Mesenchymal stem cell (in vitro differentiated cells and primary cell): ENCODE measurements around the gene SERPINC1.

Experiments used
- DNase-seq: peaks from one replicate; pipeline ENCODE4 v3.0.0-alpha.2; 2013
- H2AFZ ChIP-seq: one replicate; pipeline ENCODE4 v1.6.1; 2013; ENCODE audit warnings: low read depth, mild to moderate bottlenecking, control low read depth, inconsistent platforms, low read length, moderate library complexity
- H2AK5ac ChIP-seq: 2 replicates; pipeline ENCODE4 v1.6.1; 2013; ENCODE audit warnings: low read length, moderate library complexity, mild to moderate bottlenecking, inconsistent platforms; ENCODE audit not compliant: severe bottlenecking
- H2BK120ac ChIP-seq: one replicate; pipeline ENCODE4 v1.6.1; 2013; ENCODE audit warnings: low read depth, mild to moderate bottlenecking, inconsistent platforms, low read length, moderate library complexity
- H2BK12ac ChIP-seq, 2 experiments: one replicate each; pipeline ENCODE4 v1.6.1; 2013; ENCODE audit warnings: inconsistent platforms in 2 of 2, low read length in 2 of 2, mild to moderate bottlenecking in 2 of 2, moderate library complexity in 2 of 2, control low read depth in 1 of 2
- H2BK15ac ChIP-seq: one replicate; pipeline ENCODE4 v1.6.1; 2013; ENCODE audit warnings: mild to moderate bottlenecking, low read depth, inconsistent platforms; ENCODE audit not compliant: poor library complexity, severe bottlenecking
- H2BK5ac ChIP-seq: 2 replicates; pipeline ENCODE4 v1.6.1; 2013; ENCODE audit warnings: low read depth, mild to moderate bottlenecking, low read length, control low read depth, inconsistent platforms; ENCODE audit not compliant: poor library complexity, severe bottlenecking
- H3K14ac ChIP-seq, 2 experiments: one replicate each; pipeline ENCODE4 v1.6.1; 2013; ENCODE audit warnings: inconsistent platforms in 2 of 2, low read length in 2 of 2, control low read depth in 1 of 2, mild to moderate bottlenecking in 1 of 2, moderate library complexity in 1 of 2
- H3K18ac ChIP-seq, 2 experiments: one replicate each; pipeline ENCODE4 v1.6.1; 2013; ENCODE audit warnings: inconsistent platforms in 2 of 2, low read length in 2 of 2, control low read depth in 1 of 2, low read depth in 1 of 2, mild to moderate bottlenecking in 1 of 2
- H3K23ac ChIP-seq, 2 experiments: one replicate each; pipeline ENCODE4 v1.6.1; 2013; ENCODE audit warnings: inconsistent platforms in 2 of 2, low read length in 2 of 2, mild to moderate bottlenecking in 2 of 2, moderate library complexity in 2 of 2, control low read depth in 1 of 2
- H3K27ac ChIP-seq: 2 replicates; pipeline ENCODE4 v1.5.1; 2013; ENCODE audit warnings: mild to moderate bottlenecking, moderate library complexity, low read length, control low read depth, inconsistent platforms; ENCODE audit not compliant: poor library complexity, severe bottlenecking
- H3K27me3 ChIP-seq, 2 experiments: 2 replicates each; pipeline versions ENCODE4 v1.6.1 to v1.7.0; 2013; ENCODE audit warnings: low read length in 2 of 2, mild to moderate bottlenecking in 2 of 2, moderate library complexity in 2 of 2, control low read depth in 1 of 2, inconsistent platforms in 1 of 2; ENCODE audit not compliant: control insufficient read depth in 1 of 2, insufficient read depth in 1 of 2
- H3K36me3 ChIP-seq, 2 experiments: 2 replicates each; pipeline versions ENCODE4 v1.6.1 to v1.7.0; 2013; ENCODE audit warnings: low read length in 2 of 2, control low read depth in 1 of 2, inconsistent platforms in 1 of 2, low read depth in 1 of 2, mild to moderate bottlenecking in 1 of 2; ENCODE audit not compliant: insufficient read depth in 2 of 2, control insufficient read depth in 1 of 2
- H3K4ac ChIP-seq, 2 experiments: one replicate each; pipeline ENCODE4 v1.6.1; 2013; ENCODE audit warnings: inconsistent platforms in 2 of 2, low read length in 2 of 2, mild to moderate bottlenecking in 2 of 2, moderate library complexity in 2 of 2, control low read depth in 1 of 2, low read depth in 1 of 2
- H3K4me1 ChIP-seq: 2 replicates; pipeline ENCODE4 v1.6.1; 2013; ENCODE audit warnings: low read depth, low read length, control low read depth; ENCODE audit not compliant: control insufficient read depth, insufficient read depth
- H3K4me2 ChIP-seq: 2 replicates; pipeline ENCODE4 v1.6.1; 2013; ENCODE audit warnings: low read length, mild to moderate bottlenecking, inconsistent platforms; ENCODE audit not compliant: poor library complexity, severe bottlenecking
- H3K4me3 ChIP-seq, 2 experiments: 2 replicates each; pipeline versions ENCODE4 v1.5.1 to v1.7.0; 2013; ENCODE audit warnings: low read length in 2 of 2, mild to moderate bottlenecking in 2 of 2, control low read depth in 1 of 2, low read depth in 1 of 2; ENCODE audit not compliant: insufficient read depth in 1 of 2
- H3K79me1 ChIP-seq: replicated peaks from 2 replicates; pipeline ENCODE4 v1.6.1; 2013; ENCODE audit warnings: mild to moderate bottlenecking, control low read depth, low read length, inconsistent platforms; ENCODE audit not compliant: poor library complexity, severe bottlenecking
- H3K9ac ChIP-seq: 2 replicates; pipeline ENCODE4 v1.7.0; 2013; ENCODE audit warnings: mild to moderate bottlenecking, low read length, moderate library complexity
- H3K9me3 ChIP-seq: 2 replicates; pipeline ENCODE4 v1.7.0; 2013; ENCODE audit warnings: mild to moderate bottlenecking, low read length; ENCODE audit not compliant: control insufficient read depth
- H4K8ac ChIP-seq: one replicate; pipeline ENCODE4 v1.6.1; 2013; ENCODE audit warnings: inconsistent platforms, mild to moderate bottlenecking, low read length, moderate library complexity
- H4K91ac ChIP-seq: one replicate; pipeline ENCODE4 v1.6.1; 2013; ENCODE audit warnings: mild to moderate bottlenecking, low read length, inconsistent platforms
- WGBS: methylation state at CpG from one replicate; pipeline ENCODE4 v1.1.7; 2013; ENCODE audit warnings: mixed read lengths; 5-methylcytosine and 5-hydroxymethylcytosine counted together

The SERPINC1 gene

DNA sequence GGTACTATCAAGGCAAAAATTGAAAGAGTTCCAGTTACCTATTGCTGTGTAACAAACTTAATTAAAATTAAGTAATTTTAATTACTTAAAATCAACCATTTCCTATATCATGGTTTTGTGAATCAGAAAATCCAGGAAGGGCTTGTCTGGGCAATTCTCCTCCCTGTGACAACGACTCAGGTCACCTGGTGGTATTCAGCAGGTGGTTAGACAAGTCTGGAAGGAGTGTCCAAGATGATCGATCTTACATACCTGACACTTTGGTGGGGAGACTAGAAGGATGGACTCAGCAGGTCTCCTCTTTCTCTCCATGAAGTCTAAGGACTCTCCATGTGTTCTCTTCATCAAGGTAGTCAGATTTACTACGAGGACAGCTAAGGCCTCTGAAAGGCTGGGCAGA is 22.9 kb downstream of the SERPINC1 start:
- no peak overlapping the region for H2BK120ac ChIP-seq
- no peak overlapping the region for H2BK15ac ChIP-seq
- H3K4ac ChIP-seq, result no peak overlapping the region
- H3K36me3 ChIP-seq, result peaks cover 0 to 15% of the 10 kb centered on the region in 2 experiments
- no peaks in the 10 kb centered on the region for H3K4me1 ChIP-seq
- H3K4me3 ChIP-seq, result no peak overlapping the region
- no peak overlapping the region for H3K23ac ChIP-seq
- WGBS, result 93% methylated on average over 2 of the region's 3 CpGs
- H4K8ac ChIP-seq, result no peak overlapping the region
- H4K91ac ChIP-seq, result no peak overlapping the region
- no peak overlapping the region for H2BK12ac ChIP-seq
- H3K4me2 ChIP-seq, result no peak overlapping the region
- no peak overlapping the region for H2AK5ac ChIP-seq
- no peak overlapping the region for H3K9ac ChIP-seq
- H3K18ac ChIP-seq, result no peak overlapping the region
- H2AFZ ChIP-seq, result no peak overlapping the region
- no peak overlapping the region for H2BK5ac ChIP-seq
- peaks cover 10% of the 10 kb centered on the region for H3K79me1 ChIP-seq
- DNase-seq, result no peak
- H3K27me3 ChIP-seq, result no peaks in the 10 kb centered on the region
- no peak overlapping the region for H3K27ac ChIP-seq
- H3K9me3 ChIP-seq, result no peaks in the 10 kb centered on the region
- no peak overlapping the region for H3K14ac ChIP-seq

DNA sequence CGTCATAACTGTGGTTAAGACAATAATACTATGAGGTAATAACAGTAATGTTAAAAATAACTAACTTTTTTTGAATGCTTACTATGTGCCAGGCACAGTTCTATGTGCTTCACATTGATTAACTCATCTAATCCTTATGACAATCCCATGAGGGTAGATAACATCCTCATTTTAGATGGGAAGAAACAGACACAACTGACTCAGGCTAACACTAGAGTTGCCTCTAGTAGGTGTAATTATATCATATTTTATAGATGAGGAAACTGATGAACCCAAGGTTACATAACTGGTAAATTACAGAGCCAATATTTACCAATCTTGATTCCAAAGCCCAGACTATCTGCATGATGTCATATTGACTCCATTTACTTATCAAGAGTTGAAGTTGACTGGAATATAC is 23.5 kb downstream of the SERPINC1 start:
- H3K27ac ChIP-seq, result no peak overlapping the region
- no peak overlapping the region for H3K9ac ChIP-seq
- no peak overlapping the region for H2AK5ac ChIP-seq
- no peaks in the 10 kb centered on the region for H3K9me3 ChIP-seq
- no peaks in the 10 kb centered on the region for H3K4me1 ChIP-seq
- H3K14ac ChIP-seq, result no peak overlapping the region
- WGBS, result no CpG with 5 or more reads among the region's 1 CpG
- peaks cover 10% of the 10 kb centered on the region for H3K79me1 ChIP-seq
- DNase-seq, result no peak
- no peak overlapping the region for H2BK5ac ChIP-seq
- no peak overlapping the region for H3K23ac ChIP-seq
- no peaks in the 10 kb centered on the region for H3K27me3 ChIP-seq
- no peak overlapping the region for H3K4ac ChIP-seq
- H2BK12ac ChIP-seq, result no peak overlapping the region
- H4K8ac ChIP-seq, result no peak overlapping the region
- H3K36me3 ChIP-seq, result peaks cover 0 to 20% of the 10 kb centered on the region in 2 experiments
- no peak overlapping the region for H3K4me2 ChIP-seq
- H2BK15ac ChIP-seq, result no peak overlapping the region
- no peak overlapping the region for H3K18ac ChIP-seq
- H4K91ac ChIP-seq, result no peak overlapping the region
- no peak overlapping the region for H3K4me3 ChIP-seq
- no peak overlapping the region for H2BK120ac ChIP-seq
- no peak overlapping the region for H2AFZ ChIP-seq

DNA sequence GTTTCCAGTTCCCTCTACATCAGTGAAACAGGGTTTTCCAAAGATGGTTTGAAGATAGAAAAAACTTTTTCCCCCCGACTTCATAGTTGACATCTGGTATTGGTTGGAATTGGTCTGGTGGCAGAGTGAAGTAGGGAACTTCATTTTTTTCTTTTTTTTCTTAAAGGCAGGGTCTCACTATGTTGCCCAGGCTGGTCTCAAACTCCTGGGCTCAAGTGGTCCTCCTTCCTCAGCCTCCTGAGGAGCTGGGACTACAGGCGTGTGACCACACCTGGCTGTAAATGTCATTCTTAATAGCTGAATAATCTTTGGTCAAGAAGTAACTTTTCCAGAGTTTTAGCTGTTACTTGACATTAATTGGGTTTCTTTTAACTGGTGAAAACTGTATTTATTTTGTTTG is 27.2 kb downstream of the SERPINC1 start:
- Histone ChIP-seq H2BK12ac (no peak overlapping the region), H4K91ac (no peak overlapping the region), H3K4ac (no peak overlapping the region), H2BK120ac (no peak overlapping the region), H3K79me1 (peaks cover 19% of the 10 kb centered on the region), H3K4me3 (no peak overlapping the region), H4K8ac (no peak overlapping the region), H3K18ac (no peak overlapping the region), H3K27me3 (no peaks in the 10 kb centered on the region), H2BK15ac (no peak overlapping the region), H2AFZ (no peak overlapping the region), H3K36me3 (peaks cover 10 to 55% of the 10 kb centered on the region in 2 experiments), H3K4me2 (no peak overlapping the region), H3K4me1 (no peaks in the 10 kb centered on the region), H3K27ac (no peak overlapping the region), H2AK5ac (no peak overlapping the region), H3K23ac (no peak overlapping the region), H2BK5ac (no peak overlapping the region), H3K9ac (no peak overlapping the region), H3K14ac (no peak overlapping the region), H3K9me3 (no peaks in the 10 kb centered on the region)
- DNase-seq, result no peak
- WGBS, result 100% methylated on average over 2 of the region's 2 CpGs

DNA sequence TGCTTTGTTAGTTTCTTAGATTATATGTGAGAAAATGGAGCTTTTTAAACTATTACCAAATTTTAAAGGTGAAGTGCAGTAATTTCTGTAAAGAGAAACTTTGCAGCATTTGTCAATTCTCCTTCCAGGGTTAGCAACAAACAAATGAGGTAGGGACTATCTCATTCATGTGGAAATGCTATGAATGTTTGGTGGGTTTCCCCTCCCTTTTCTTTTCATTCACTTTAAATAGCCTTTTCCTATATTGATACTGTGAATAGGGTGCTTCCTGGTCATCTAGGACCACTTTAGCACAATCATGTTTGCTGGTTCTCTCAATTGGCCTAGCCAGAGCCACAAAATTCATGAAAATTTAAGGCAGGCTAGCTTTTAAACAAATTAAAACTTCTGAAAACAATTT is 28.4 kb downstream of the SERPINC1 start:
- no peak overlapping the region for H3K4ac ChIP-seq
- H3K27me3 ChIP-seq, result no peaks in the 10 kb centered on the region
- H3K23ac ChIP-seq, result no peak overlapping the region
- H2BK15ac ChIP-seq, result no peak overlapping the region
- H3K4me2 ChIP-seq, result no peak overlapping the region
- H2AK5ac ChIP-seq, result no peak overlapping the region
- H3K27ac ChIP-seq, result no peak overlapping the region
- H2BK12ac ChIP-seq, result no peak overlapping the region
- no peak overlapping the region for H2BK120ac ChIP-seq
- H4K91ac ChIP-seq, result no peak overlapping the region
- H3K9ac ChIP-seq, result no peak overlapping the region
- peaks cover 21% of the 10 kb centered on the region for H3K79me1 ChIP-seq
- no peak overlapping the region for H3K4me3 ChIP-seq
- no peak for DNase-seq
- H3K18ac ChIP-seq, result no peak overlapping the region
- no peak overlapping the region for H2AFZ ChIP-seq
- no peak overlapping the region for H3K14ac ChIP-seq
- no peaks in the 10 kb centered on the region for H3K4me1 ChIP-seq
- no peak overlapping the region for H4K8ac ChIP-seq
- H3K36me3 ChIP-seq, result peaks cover 11 to 50% of the 10 kb centered on the region in 2 experiments
- no peaks in the 10 kb centered on the region for H3K9me3 ChIP-seq
- no peak overlapping the region for H2BK5ac ChIP-seq
